Measurements from ENCODE around the gene USP4.
"Not testable (repeated sequence)": the region's sequence is repeated elsewhere in the genome, so short reads cannot be mapped to it uniquely, and the experiment has no call there.

The USP4 gene

DNA sequence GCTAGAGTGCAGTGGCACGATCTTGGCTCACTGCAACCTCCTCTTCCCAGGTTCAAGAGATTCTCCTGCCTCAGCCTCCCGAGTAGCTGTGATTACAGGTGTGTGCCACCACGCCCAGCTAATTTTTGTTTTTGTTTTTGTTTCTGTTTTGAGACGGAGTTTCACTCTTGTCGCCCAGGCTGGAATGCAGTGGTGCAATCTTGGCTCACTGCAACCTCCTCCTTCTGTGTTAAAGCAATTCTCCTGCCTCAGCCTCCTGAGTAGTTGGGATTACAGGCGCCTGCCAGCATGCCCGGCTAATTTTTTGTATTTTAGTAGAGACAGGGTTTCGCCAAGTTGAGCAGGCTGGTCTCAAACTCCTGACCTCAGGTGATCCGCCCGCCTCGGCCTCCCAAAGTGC lies 99.8 kb downstream of the USP4 start:
- DNase-seq, result not testable (repeated sequence)

DNA sequence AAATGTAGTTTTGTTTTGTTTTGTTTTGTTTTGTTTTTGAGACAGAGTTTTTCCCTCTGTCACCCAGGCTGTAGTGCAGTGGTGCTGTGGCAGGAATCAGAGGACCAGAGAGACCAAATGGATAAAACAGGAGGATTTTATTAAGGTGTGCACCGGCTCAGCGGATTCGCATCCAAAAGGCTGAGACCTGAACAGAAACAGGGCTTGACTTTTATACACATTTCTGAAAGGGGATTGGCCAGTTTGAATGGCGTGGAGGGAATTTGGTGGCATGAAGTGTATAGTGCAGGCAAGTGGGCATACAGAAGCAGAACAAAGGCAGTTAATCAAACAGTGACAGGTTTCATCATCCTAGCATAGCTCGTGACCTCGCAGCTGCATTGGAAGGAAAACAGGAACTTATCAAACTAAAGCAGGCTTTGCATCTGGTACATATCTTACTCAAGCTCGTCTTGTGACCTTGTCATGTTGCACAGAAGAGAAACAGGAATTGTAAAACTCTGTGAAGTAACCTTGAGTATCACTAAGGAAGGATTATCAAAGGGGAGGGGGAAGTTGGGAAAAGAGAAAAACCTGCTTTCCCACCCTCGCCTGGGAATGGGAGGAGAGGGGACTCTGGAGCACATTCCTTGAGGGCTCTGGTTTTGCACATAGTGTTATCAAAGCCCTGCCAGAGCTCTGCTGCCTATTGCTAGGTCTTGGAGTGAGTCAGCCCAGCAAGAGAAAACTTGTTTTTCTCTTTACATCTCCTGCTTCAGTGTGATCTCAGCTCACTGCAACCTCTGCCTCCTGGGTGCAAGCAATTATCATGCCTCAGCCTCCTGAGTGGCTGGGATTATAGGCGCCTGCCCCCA lies 101.4 kb downstream of the USP4 start:
- no peak for DNase-seq

GRCh38 chr3:49237344-49237743 lies 102.5 kb downstream of the USP4 start:
- no peak for DNase-seq

GRCh38 chr3:49236226-49236625 lies 103.6 kb downstream of the USP4 start:
- DNase-seq, result no peak

GRCh38 chr3:49228817-49229216 lies 111.0 kb downstream of the USP4 start:
- not testable (repeated sequence) for DNase-seq

All from left hindlimb (tissue), 1 donor.